T47D (cell line): ENCODE measurements around the gene TENM3.
"Not testable (repeated sequence)": the region's sequence is repeated elsewhere in the genome, so short reads cannot be mapped to it uniquely, and the experiment has no call there.

Source experiments
- DNase-seq, 2 experiments: peaks; one replicate each; pipeline versions ENCODE4 v3.0.0 to v3.0.0-alpha.2; 2011 to 2012; ENCODE audit warnings: low read depth in 1 of 2, low spot score in 1 of 2
- JUND ChIP-seq: IDR thresholded peaks from 2 replicates; pipeline ENCODE4 v1.6.1; 2012; ENCODE audit warnings: low read depth
- in situ Hi-C: cut with HindIII; loops from 2 replicates; pipeline ENCODE4 v1.10.0; 2016; ENCODE audit warnings: low sequenced_read_pairs, low pct_unique_long_range_greater_than_20kb

TENM3 gene

DNA sequence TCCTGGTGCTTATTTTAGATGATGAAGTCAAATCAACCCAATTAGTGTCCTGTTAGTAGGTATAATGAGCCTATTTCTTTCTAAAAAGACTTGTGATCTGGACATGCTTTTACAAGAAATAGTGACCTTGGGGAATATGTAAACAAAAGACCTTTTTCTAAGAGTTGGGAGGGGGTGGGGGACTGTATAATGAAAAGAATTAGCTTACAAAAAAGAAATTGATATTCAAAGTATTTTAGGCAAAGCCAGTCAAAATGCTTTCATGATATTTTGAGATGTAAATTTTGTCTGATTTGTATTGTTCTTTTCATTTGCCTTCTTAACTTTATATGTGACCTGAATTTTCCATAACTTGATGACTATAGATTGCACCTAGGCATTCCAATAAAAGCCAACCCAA is 559.4 kb downstream of the TENM3 start:
- in situ Hi-C loops, result no loop called here
- DNase-seq, result no peak
- TF ChIP-seq JUND, result no peak

DNA sequence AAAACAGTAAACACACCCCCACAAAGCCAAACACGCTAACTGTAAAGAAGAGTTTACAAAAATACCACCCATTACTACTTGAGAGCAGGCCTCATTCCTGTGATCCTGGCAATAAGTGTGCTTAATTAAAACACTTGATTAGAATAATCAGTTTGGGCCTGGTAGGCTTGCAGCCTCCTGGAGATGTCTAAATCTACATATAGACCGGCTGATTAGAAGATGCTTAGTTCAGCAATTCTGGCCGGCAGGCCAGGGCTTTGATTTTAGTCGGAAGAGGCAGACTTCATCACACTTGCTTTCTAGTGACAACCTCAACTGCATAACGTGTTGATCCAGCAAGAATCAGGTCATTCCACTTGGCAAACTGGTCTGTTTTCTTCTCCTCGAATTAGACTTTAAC is 560.0 kb downstream of the TENM3 start:
- DNase-seq, result peak in 1 of 2 experiments; percentile 22
- TF ChIP-seq JUND, result no peak
- in situ Hi-C loops, result no loop called here

DNA sequence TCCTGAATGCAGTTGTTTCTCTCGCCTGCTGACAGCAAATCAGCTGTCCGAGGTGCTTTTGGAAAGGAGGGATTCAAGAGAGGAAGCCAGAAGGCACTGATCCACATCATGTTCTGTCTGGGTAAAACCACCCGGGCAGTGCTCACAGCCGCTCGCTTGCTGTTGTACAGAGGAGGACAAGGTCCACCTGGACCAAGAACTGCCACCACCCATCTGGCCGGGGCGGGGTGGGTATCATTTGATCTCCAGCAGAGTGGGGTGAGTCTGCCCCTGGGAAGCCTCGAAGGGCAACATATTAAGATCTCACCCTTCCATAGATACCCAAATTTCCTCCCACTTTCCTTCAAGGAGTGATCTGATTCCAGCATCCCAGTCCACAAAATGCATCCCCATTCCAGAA is 560.9 kb downstream of the TENM3 start:
- no peak for TF ChIP-seq JUND
- in situ Hi-C loops, result no loop called here
- no peak for DNase-seq

DNA sequence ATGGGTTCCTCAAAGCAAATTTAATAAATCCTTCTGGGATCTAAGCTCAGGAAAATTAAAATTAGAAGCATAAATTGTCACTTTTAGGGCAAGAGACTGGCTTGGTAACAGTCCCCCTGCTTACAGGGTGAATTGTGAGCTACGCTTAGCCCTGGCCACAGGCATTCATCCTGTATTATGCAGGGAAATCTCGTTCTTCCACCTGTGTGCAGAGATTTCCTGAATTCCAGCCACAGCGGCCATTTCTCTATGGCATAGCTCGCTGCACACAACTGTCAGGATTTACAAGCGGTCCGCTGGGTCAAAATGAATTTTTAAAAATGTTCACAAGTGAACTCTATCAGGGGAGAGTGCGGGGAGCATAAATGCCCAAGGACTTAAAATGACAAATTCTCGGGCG is 562.1 kb downstream of the TENM3 start:
- TF ChIP-seq JUND, result no peak
- in situ Hi-C loops, result no loop called here
- DNase-seq, result no peak

DNA sequence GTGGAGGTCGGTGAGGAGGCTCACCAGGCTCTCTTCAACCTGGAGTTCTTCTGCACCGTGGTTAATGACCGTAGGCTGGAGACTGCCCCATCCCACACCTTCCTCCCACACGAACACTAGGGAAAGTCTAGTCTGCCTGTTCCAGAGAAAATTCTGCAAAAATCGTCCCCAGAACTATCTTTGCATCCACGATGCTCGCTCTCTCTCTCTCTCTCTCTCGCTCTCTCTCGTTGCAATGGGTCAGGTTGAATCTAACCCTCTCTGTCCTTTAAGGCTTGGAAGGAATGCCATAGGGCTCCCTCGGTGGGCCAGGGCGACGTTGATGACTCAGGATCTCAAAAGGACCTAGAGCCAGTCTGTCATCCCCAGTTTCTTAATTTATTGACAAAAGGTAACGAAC is 562.5 kb downstream of the TENM3 start:
- in situ Hi-C loops, result no loop called here
- TF ChIP-seq JUND, result no peak
- DNase-seq, result no peak

DNA sequence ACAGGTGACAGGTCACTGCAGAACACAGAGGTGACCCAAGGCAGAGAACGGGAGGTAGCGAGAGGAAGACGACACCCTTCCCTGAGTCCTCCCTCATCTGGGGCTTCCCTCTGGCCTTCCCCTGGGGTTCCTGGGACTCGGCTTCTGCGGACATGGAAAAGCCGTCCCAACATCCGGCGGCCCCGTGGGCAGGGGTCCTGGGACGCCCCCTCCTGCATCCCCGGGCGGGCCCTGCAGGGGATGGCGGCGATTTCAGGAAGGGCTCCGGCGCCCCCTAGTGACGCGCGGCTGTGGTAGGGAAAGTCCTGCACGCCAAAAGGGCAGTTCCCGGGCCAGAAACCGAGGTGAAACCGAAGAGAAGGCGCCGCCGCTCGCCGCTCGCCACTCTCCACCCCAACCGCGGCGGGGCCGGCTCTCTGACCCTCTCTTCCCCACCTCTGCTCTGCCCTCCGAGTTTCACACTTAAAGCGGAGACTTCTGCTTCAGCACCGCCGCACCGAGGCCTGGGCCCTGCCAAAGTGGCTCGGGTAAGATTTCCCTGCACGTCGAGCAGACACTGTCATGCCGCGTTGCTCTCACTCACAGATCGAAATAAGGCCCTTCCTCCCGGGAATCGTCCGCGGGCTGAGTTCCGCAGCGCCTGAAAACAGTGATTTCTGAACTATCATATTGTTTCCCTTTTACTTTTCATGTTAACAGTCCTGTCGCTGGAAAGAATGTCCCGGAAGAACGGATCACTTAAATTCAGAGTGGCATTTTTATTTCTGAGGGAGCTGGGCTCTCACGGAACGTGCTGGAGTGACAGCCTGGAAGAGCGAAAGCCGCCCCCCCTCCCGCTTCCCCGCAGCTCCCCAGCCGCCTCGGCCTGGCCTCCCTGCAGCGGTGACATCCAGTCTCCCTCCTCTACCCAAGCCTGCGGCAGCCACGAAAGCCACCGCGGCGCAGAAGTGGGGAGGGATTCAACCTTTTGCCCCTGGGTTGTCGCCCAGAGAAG is 563.4 kb downstream of the TENM3 start:
- no peak for TF ChIP-seq JUND
- in situ Hi-C loops, result no loop called here
- DNase-seq, result peak; percentile 60 to 68

DNA sequence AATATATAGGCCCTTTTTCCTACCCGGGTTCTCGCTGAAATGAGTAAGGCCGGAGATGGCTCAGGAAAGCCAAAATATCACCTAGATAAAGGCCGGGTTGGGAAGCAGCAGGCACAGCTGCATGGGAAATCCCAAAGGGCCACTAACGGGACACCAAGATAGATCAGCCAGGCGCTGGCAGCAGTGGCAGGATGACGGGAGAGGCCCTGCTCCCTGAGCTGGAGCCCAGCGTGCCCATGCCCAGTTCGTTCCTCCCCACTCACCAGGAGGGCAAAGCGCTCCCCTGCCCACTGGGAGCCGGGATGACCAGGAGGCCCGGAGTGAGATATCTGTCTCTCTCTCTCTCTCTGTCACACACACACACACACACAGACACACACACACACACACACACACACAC is 564.1 kb downstream of the TENM3 start:
- DNase-seq, result no peak
- in situ Hi-C loops, result no loop called here

DNA sequence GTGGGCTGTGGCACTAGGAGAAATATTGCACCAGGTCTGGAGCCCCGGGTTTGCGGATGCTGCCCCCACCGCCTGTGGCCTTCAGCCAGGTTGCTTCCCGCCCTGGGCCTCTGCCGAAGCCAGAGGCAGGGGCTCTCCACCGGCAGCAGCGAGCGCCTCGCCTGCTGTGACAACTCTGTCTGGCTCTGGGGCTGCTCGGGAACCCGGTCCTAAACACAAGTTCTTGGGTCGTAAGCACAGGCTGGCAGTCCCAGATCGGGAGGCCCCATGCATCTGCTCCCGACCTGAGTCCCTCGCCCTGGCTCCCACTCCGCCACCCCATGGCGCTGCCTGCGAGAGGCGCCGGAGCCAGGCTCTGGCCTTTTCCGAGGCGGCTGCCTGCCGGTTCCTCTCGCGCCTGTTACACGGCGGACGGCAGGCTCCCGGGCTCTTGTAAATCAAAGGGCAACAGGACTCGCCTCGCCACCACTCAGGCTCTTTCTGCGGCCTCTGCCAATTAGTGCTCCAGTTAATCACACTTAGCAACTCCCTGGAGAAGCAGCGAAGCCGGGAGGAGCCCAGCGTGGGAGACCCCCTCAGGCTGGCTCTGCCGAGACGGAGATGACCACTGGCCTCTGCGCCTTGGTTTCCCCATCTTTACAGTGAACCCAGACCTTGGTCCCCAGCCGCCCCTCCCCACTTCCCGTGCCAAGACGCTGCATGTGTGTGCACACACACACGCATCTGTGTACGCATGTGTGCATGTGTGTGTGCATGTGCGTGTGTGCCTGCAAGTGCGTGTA is 564.8 kb downstream of the TENM3 start:
- in situ Hi-C loops, result no loop called here
- no peak for DNase-seq
- TF ChIP-seq JUND, result no peak

More for the DNA sequence above, 564.1 kb downstream of the TENM3 start:
- no peak for TF ChIP-seq JUND

DNA sequence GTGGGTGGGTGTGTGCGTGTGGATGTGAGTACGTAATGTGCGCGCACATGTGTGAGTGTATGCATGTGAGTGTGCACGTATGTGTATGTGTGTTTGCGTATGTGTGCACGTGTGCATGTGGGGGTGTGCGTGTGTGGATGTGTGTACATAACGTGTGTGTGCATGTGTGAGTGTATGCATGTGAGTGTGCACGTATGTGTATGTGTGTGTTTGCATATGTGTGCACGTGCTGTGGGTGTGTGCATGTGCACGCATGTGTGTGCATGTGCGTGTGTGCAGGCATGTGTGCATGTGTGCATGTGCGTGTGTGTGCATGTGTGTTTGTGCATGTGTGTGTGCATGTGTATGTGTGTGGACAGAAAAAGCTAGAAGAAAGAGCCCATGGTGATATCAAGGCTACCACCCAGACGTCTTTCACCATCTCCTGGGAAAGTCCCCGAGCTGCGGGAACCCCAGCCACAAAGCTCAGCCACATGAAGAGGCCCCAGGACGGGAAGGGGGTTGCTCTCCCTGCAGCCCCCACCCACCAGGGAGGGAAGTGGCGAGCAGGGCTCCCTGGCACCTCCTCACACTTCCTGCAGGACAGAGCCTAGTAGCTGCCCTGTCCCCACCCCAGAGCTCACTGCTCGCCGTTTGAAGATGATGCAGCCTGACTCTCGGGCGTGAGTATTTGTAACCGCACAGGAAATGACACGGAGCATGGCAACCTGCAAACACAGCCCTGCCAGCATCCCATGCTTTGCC is 565.6 kb downstream of the TENM3 start:
- TF ChIP-seq JUND, result no peak
- DNase-seq, result no peak
- in situ Hi-C loops, result no loop called here

DNA sequence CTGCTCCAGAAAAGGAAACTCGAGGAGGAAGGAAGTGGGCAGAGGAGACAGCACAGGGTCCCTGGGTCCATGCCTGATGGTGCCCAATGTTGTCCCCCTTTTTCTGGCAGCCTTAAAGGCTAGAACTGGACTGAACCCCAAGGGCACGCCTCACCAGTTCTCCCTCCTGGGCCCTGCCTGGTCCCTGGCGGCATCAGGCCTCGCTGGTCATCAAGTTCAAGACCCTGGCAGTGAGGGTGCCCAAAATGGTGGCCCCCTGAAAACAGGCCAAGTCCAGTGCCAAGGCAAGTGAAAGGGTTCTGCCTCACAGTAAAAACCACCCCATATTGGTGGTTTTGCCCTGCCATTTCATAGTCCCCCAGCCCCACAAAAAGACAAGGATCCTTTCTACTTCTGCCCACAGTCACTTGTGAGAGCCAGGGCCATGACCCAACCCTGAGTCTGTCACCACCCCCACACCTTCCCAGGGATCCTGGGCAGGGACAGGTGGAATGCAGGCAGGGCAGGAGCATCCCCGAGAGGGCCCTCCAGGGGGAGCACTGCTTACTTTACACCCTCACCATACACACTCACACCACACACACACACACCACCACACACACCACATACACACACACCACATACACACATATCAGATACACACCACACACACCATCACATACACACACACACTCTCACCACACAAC is 566.4 kb downstream of the TENM3 start:
- in situ Hi-C loops, result no loop called here
- TF ChIP-seq JUND, result no peak
- peak in 1 of 2 experiments; percentile 50 for DNase-seq

DNA sequence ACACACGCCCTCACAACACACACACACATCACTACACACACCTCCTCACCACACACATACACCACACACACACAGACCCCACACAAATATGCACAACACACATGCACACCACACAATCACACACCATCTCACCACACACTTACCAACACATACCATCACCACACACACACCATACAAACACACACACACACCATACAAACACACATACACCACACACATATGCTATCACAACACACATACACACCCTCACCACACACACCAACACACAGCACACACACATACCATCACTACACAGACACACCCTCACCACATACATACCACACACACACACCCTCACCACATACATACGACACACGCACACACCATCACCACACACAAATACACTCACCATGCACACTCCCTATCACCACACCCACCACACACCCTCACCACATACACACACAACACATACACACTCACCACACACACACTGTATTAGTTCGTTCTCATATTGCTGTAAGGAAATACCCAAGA is 567.0 kb downstream of the TENM3 start:
- no peak for TF ChIP-seq JUND
- DNase-seq, result no peak
- in situ Hi-C loops, result no loop called here

DNA sequence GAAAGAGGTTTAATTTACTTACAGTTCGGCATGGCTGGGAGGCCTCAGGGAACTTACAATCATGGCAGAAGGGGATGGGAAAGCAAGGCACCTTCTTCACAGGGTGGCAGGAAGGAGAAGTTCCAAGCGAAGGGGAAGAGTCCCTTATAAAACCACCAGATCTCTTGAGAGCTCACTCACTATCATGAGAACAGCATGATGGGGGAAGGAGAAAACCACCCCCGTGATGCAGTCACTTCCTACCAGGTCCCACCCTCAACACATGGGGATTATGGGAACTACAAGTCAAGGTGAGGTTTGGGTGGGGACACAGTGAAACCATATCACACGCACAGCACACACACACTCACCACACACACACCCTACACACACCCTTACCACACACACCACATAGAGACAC is 569.7 kb downstream of the TENM3 start:
- TF ChIP-seq JUND, result no peak
- in situ Hi-C loops, result no loop called here
- DNase-seq, result no peak

DNA sequence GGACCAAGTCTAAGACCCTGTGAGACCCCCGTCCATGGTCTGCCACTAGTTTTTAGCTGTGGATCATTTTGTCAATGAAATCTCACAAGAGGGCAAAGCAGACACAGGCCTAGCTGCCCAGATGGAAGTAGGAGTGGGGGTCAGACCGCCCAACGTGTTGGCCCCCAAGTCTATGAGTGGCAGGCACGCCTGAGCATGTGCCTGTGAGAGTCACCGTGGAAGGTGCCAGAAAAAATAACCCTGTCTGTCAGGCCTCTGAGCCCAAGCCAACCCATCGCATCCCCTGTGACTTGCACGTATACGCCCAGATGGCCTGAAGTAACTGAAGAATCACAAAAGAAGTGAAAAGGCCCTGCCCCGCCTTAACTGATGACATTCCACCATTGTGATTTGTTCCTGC is 570.9 kb downstream of the TENM3 start:
- in situ Hi-C loops, DNase-seq: not testable (repeated sequence)
